Uterus (tissue), 4 donors: Measurements from ENCODE around the gene GAS7. TPM values are rescaled to one million over a fixed set of nuclear protein-coding genes. Genes with fewer than 3 reads are reported as not detected.

Experiments used
- DNase-seq, 2 donors: peaks; one replicate each; pipeline ENCODE4 v3.0.0-alpha.2; 2019 to 2020
- H3K27ac ChIP-seq, 2 donors: fragments of 200-600 bp; sonication (generic); 1 replicate in 1 of 2; 2 replicates in 1 of 2; pipeline ENCODE4 v1.5.1; 2016 to 2018
- H3K27me3 ChIP-seq, 2 donors: fragments of 200-600 bp; sonication (generic); one replicate each; pipeline ENCODE4 v1.5.1; 2018 to 2019; ENCODE audit warnings: control low read depth in 1 of 2
- H3K36me3 ChIP-seq, 2 donors: fragments of 200-600 bp; sonication (generic); one replicate each; pipeline ENCODE4 v1.5.1; 2019; ENCODE audit warnings: control low read depth in 1 of 2
- H3K4me1 ChIP-seq, 2 donors: fragments of 200-600 bp; sonication (generic); one replicate each; pipeline ENCODE4 v1.5.1; 2018 to 2019; ENCODE audit warnings: control low read depth in 1 of 2
- H3K4me3 ChIP-seq, 2 donors: fragments of 200-600 bp; sonication (generic); 1 replicate in 1 of 2; 2 replicates in 1 of 2; pipeline ENCODE4 v1.5.1; 2018 to 2019; ENCODE audit warnings: mild to moderate bottlenecking in 1 of 2
- H3K9me3 ChIP-seq, 2 donors: fragments of 200-600 bp; sonication (generic); one replicate each; pipeline ENCODE4 v1.5.1; 2019; ENCODE audit warnings: control low read depth in 1 of 2
- POLR2A ChIP-seq, 2 donors: fragments of 450-650 bp; IDR thresholded peaks; one replicate each; pipeline ENCODE4 v1.6.1; 2016; ENCODE audit warnings: antibody characterized with exemption in 2 of 2, mild to moderate bottlenecking in 1 of 2, moderate library complexity in 1 of 2
- intact Hi-C: fragments of 100-400 bp; cut with DNase I; formaldehyde crosslinking; loops from one replicate; pipeline ENCODE4 v1.15.1; 2023; ENCODE audit warnings: low total_unique reads
- total RNA-seq, 4 donors: library from RNA; depleted of rRNA in 3 of 4; stranded (reverse); fragments of >200 nt in 3 of 4; gene quantifications; one replicate each; pipeline versions ENCODE4 v1.1.0 to v1.2.4, GENCODE V29; 2014 to 2023
- TF ChIP-seq, protein P1 (sequence below), 4 experiments: fragments of 200-600 bp in 2 of 4; fragments of 450-650 bp in 2 of 4; sonication (generic) in 2 of 4; IDR thresholded peaks; one replicate each; pipeline ENCODE4 v1.5.1; 2016 to 2019; ENCODE audit warnings: antibody characterized with exemption in 4 of 4, mild to moderate bottlenecking in 2 of 4, moderate library complexity in 1 of 4
- donor health status: DM: yes; HTN: yes; CAD: no.

Gene GAS7
- total RNA-seq, 4 donors from 2014 or later = 12.8 to 95.9 (median 40.8) TPM

- DNase-seq = no peak
- H3K4me3 ChIP-seq = no peak overlapping the region
- TF ChIP-seq, protein P1, sequence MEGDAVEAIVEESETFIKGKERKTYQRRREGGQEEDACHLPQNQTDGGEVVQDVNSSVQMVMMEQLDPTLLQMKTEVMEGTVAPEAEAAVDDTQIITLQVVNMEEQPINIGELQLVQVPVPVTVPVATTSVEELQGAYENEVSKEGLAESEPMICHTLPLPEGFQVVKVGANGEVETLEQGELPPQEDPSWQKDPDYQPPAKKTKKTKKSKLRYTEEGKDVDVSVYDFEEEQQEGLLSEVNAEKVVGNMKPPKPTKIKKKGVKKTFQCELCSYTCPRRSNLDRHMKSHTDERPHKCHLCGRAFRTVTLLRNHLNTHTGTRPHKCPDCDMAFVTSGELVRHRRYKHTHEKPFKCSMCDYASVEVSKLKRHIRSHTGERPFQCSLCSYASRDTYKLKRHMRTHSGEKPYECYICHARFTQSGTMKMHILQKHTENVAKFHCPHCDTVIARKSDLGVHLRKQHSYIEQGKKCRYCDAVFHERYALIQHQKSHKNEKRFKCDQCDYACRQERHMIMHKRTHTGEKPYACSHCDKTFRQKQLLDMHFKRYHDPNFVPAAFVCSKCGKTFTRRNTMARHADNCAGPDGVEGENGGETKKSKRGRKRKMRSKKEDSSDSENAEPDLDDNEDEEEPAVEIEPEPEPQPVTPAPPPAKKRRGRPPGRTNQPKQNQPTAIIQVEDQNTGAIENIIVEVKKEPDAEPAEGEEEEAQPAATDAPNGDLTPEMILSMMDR (IDR thresholded peaks at IDR 0.05) = no peak
- TF ChIP-seq POLR2A (IDR thresholded peaks at IDR 0.05) = no peak
- H3K27ac ChIP-seq = no peak overlapping the region
- H3K4me1 ChIP-seq = no peaks in the 10 kb centered on the region
- no peaks in the 10 kb centered on the region for H3K27me3 ChIP-seq
- H3K36me3 ChIP-seq = no peaks in the 10 kb centered on the region
- intact Hi-C loops = no loop called here
- no peaks in the 10 kb centered on the region for H3K9me3 ChIP-seq
Measured at GRCh38 chr17:10045871-10046658, 152.3 kb downstream of the GAS7 start.

DNA sequence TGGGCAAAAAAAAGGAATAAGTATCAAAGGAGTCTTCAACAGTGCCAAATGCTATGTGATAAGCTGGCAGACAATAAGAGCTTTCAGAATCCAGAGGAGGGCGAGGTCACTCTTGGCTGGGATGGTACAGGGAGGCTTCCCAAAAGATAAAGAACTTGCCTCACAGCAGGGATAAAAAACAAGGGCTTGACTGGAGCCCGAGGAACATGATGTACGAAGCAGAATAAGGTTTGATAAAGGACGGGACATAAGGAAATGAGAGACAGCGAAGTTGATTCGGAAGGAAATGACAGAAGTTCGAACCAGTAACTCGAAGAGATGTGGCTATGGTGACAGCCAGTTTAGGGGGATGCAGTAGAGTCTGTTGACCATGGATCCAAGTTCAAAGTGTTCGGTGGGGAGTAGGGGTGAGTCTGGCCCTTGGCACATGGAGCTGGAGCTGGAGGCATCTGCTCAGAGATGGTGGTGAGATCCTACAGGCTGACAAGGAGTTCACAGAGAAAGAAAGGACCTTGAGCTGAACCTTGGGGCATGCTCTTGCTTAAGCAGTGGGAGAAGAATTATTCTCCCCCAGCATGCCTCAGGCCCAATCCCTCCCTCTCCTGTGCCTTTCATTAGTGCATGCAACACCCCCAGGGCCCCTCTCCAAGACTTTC lies 155.7 kb downstream of the GAS7 start:
- H3K4me1 ChIP-seq = no peaks in the 10 kb centered on the region
- H3K27ac ChIP-seq = peak overlapping the region; percentile 27 to 52
- H3K9me3 ChIP-seq = no peaks in the 10 kb centered on the region
- H3K27me3 ChIP-seq = no peaks in the 10 kb centered on the region
- no peak for TF ChIP-seq POLR2A (IDR thresholded peaks at IDR 0.05)
- TF ChIP-seq, protein P1 (IDR thresholded peaks at IDR 0.05) = no peak
- intact Hi-C loops = no loop called here
- no peaks in the 10 kb centered on the region for H3K36me3 ChIP-seq
- no peak overlapping the region for H3K4me3 ChIP-seq
- no peak for DNase-seq

DNA sequence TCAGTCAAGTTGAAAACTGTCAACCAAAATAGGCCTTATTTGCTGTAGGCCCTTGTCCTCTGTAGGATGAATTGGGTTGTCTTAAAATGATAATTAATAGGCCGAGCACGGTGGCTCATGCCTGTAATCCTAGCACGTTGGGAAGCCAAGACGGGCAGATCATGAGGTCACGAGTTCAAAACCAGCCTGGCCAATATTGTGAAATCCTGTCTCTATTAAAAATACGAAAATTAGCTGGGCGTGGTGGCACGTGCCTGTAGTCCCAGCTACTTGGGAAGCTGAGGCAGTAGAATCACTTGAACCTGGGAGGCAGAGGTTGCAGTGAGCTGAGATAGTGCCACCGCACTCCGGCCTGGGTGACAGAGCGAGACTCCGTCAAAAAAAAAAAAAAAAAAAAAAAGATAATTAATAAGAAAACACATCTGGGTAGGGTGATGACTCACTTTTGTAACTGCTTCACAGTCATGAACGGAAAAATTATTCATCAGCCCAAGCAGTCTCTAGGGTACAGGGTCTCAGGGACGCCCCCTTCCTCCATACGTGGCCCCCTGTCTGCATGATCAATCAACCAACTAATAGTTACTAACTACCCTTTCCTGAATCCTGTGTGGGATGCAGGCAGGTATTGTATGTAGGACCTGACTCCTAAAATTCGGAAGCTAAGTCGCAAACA lies 156.4 kb downstream of the GAS7 start:
- H3K27me3 ChIP-seq = no peaks in the 10 kb centered on the region
- H3K4me3 ChIP-seq = no peak overlapping the region
- no peaks in the 10 kb centered on the region for H3K9me3 ChIP-seq
- H3K27ac ChIP-seq = peak overlapping the region; percentile 27 to 52
- intact Hi-C loops = no loop called here
- H3K36me3 ChIP-seq = no peaks in the 10 kb centered on the region
- TF ChIP-seq, protein P1 (IDR thresholded peaks at IDR 0.05) = no peak
- no peak for TF ChIP-seq POLR2A (IDR thresholded peaks at IDR 0.05)
- DNase-seq = no peak
- H3K4me1 ChIP-seq = no peaks in the 10 kb centered on the region

DNA sequence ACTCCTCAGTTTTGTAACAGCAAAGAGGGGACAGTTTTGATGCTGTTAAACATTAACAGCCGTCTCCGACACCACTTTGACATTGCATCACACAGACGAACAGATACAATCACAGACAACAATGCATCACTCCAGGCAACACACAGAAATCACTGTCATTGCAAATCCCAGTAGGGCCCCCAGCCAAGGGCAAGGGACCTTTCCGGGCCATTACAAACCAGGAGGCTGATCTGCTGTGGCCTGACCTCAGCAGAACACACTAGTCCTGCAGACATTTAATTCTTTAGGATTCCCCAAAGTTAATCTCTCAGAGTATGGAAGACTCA lies 157.2 kb downstream of the GAS7 start:
- Histone ChIP-seq H3K4me1 (no peaks in the 10 kb centered on the region), H3K27me3 (no peaks in the 10 kb centered on the region), H3K36me3 (no peaks in the 10 kb centered on the region), H3K27ac (no peak overlapping the region), H3K9me3 (no peaks in the 10 kb centered on the region), H3K4me3 (no peak overlapping the region)
- DNase-seq = no peak
- intact Hi-C loops = no loop called here
- no peak for TF ChIP-seq POLR2A (IDR thresholded peaks at IDR 0.05)
- TF ChIP-seq, protein P1 (IDR thresholded peaks at IDR 0.05) = no peak
